CD4-positive, CD25-positive, alpha-beta regulatory T cell (primary cell): ENCODE results near the gene LARP1. TPM values are rescaled to one million over a fixed set of nuclear protein-coding genes. Genes with fewer than 3 reads are reported as not detected.

Experiments
- ATAC-seq, 2 donors: fragments of 150-1000 bp; cut with Tn5 transposase; one replicate each; pipeline ENCODE4 v1.10.0; 2021; ENCODE audit warnings: low read depth in 2 of 2, moderate number of reproducible peaks in 2 of 2, moderate library complexity in 1 of 2
- DNase-seq, 3 donors: peaks; one replicate each; pipeline versions ENCODE4 v3.0.0 to v3.0.0-alpha.2; 2012 to 2022; ENCODE audit warnings: mixed read lengths in 1 of 3
- H3K27ac ChIP-seq: one replicate; pipeline ENCODE4 v1.7.0; 2013; ENCODE audit warnings: mild to moderate bottlenecking, low read length; ENCODE audit not compliant: insufficient read depth, poor library complexity, severe bottlenecking
- H3K27me3 ChIP-seq: one replicate; pipeline ENCODE4 v1.7.0; 2013; ENCODE audit warnings: low read length; ENCODE audit not compliant: control insufficient read depth, insufficient read depth
- H3K36me3 ChIP-seq: one replicate; pipeline ENCODE4 v1.7.0; 2013; ENCODE audit warnings: mild to moderate bottlenecking, low read length, moderate library complexity; ENCODE audit not compliant: control insufficient read depth, insufficient read depth
- H3K4me1 ChIP-seq: 2 replicates; pipeline ENCODE4 v1.7.0; 2013; ENCODE audit warnings: mild to moderate bottlenecking, low read length; ENCODE audit not compliant: insufficient read depth, control insufficient read depth, poor library complexity, severe bottlenecking
- H3K4me3 ChIP-seq: one replicate; pipeline ENCODE4 v1.7.0; 2013; ENCODE audit warnings: low read depth, mild to moderate bottlenecking, low read length, moderate library complexity
- H3K9me3 ChIP-seq, 2 experiments: 1 replicate in 1 of 2; 2 replicates in 1 of 2; pipeline ENCODE4 v1.7.0; 2013; ENCODE audit warnings: low read length in 2 of 2, mild to moderate bottlenecking in 1 of 2, moderate library complexity in 1 of 2; ENCODE audit not compliant: control insufficient read depth in 2 of 2
- H3K27ac Mint-ChIP-seq, 3 donors: one replicate each; pipeline ENCODE4 v1.8.0; 2020 to 2022; ENCODE audit warnings: mild to moderate bottlenecking in 3 of 3, mixed read lengths in 3 of 3, moderate library complexity in 2 of 3
- H3K27me3 Mint-ChIP-seq: one replicate; pipeline ENCODE4 v1.8.0; 2022; ENCODE audit warnings: mild to moderate bottlenecking, mixed read lengths
- H3K36me3 Mint-ChIP-seq: one replicate; pipeline ENCODE4 v1.8.0; 2020; ENCODE audit warnings: mixed read lengths
- H3K4me1 Mint-ChIP-seq, 4 donors: one replicate each; pipeline ENCODE4 v1.8.0; 2020 to 2022; ENCODE audit warnings: mixed read lengths in 4 of 4, mild to moderate bottlenecking in 1 of 4
- H3K4me3 Mint-ChIP-seq, 4 donors: one replicate each; pipeline ENCODE4 v1.8.0; 2020 to 2022; ENCODE audit warnings: mild to moderate bottlenecking in 4 of 4, mixed read lengths in 4 of 4, moderate library complexity in 3 of 4
- H3K9me3 Mint-ChIP-seq, 7 donors: one replicate each; pipeline ENCODE4 v1.8.0; 2020 to 2022; ENCODE audit warnings: mixed read lengths in 7 of 7, mild to moderate bottlenecking in 3 of 7, moderate library complexity in 2 of 7
- polyA plus RNA-seq, 4 donors: library from polyadenylated mRNA; unstranded; fragments of 300-500 nt; fragmentation: Illumina TruSeq; gene quantifications; one replicate each; pipeline ENCODE4 v1.2.3, GENCODE V29; 2021
- total RNA-seq: library from RNA; stranded (reverse); gene quantifications from one replicate; pipeline ENCODE4 v1.2.3, GENCODE V29; 2022

LARP1 gene
- total and polyA plus RNA-seq, 5 donors from 2014 or later = 8.0 to 122 (median 10.6) TPM

GRCh38 chr5:154765396-154765925, 10.3 kb downstream of the LARP1 start:
- no peak overlapping the region for H3K27ac ChIP-seq
- no peaks in the 10 kb centered on the region for H3K36me3 ChIP-seq
- H3K27ac Mint-ChIP-seq = peak overlapping the region; percentile 45 to 83 (median 72)
- peaks cover 41 to 83% (median 73%) of the 10 kb centered on the region in 4 donors for H3K4me1 Mint-ChIP-seq
- DNase-seq (no peak), ATAC-seq (no peak)
- peaks cover 0 to 2% (median 0%) of the 10 kb centered on the region in 7 donors for H3K9me3 Mint-ChIP-seq
- H3K4me3 Mint-ChIP-seq = peak overlapping the region in 3 of 4 donors; percentile 11 to 46 (median 12)
- no peaks in the 10 kb centered on the region for H3K27me3 Mint-ChIP-seq
- no peak overlapping the region for H3K4me3 ChIP-seq
- H3K36me3 Mint-ChIP-seq = no peaks in the 10 kb centered on the region
- H3K9me3 ChIP-seq = no peaks in the 10 kb centered on the region
- H3K27me3 ChIP-seq = no peaks in the 10 kb centered on the region
- peaks cover 77% of the 10 kb centered on the region for H3K4me1 ChIP-seq

DNA sequence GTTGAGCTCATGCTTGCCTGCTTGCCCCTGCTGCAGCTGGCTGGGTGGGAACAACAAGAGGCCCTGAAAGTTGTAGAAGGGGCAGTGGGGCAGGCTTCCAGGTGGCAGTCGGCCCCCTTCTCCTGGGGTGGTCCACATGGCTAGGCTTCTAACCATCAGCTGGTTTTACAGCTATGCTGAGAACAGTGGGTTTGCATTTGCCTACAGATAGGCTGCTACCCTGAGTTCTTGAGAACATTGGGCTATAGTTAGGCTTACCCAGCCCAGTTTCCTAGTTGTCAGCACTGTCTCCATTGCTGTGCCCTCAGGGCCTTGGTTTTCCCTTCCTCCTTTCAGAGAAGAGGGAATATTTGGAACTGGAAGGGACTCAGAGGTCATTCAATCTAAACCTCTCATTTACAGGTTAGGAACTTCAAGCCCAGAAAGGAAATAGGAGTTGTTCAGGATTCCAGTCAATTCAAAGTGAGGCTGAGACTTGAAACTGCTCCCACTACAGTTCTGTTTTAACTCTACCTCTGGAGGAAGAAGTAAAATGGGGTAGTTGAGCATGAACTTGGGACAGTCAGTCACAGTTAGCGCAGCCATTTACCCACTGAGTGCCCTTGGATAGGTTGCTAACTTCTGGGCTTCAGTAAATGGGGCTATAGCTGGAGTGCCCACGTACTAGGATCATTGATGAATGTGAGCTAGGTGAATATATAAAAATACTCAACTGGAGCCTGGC, 11.5 kb downstream of the LARP1 start:
- Mint-ChIP-seq H3K27me3 (no peaks in the 10 kb centered on the region), H3K4me3 (peak overlapping the region; percentile 30 to 48 (median 44)), H3K27ac (peak overlapping the region in 2 of 3 donors; percentile 4 to 75), H3K4me1 (peaks cover 28 to 83% (median 69%) of the 10 kb centered on the region in 4 donors), H3K36me3 (no peaks in the 10 kb centered on the region), H3K9me3 (peaks cover 0 to 2% (median 0%) of the 10 kb centered on the region in 7 donors)
- peak overlapping the region; percentile 47 for H3K4me3 ChIP-seq
- DNase-seq = no peak
- H3K4me1 ChIP-seq = peaks cover 72% of the 10 kb centered on the region
- no peaks in the 10 kb centered on the region for H3K9me3 ChIP-seq
- no peak for ATAC-seq
- no peaks in the 10 kb centered on the region for H3K36me3 ChIP-seq
- no peak overlapping the region for H3K27ac ChIP-seq
- no peaks in the 10 kb centered on the region for H3K27me3 ChIP-seq

- H3K4me3 Mint-ChIP-seq = peak overlapping the region in 3 of 4 donors; percentile 48 to 62 (median 54)
- H3K36me3 Mint-ChIP-seq = no peaks in the 10 kb centered on the region
- Histone ChIP-seq H3K27me3 (no peaks in the 10 kb centered on the region), H3K9me3 (no peaks in the 10 kb centered on the region), H3K4me1 (peaks cover 64% of the 10 kb centered on the region), H3K4me3 (peak overlapping the region; percentile 47), H3K36me3 (no peaks in the 10 kb centered on the region), H3K27ac (no peak overlapping the region)
- H3K27me3 Mint-ChIP-seq = no peaks in the 10 kb centered on the region
- H3K9me3 Mint-ChIP-seq = peaks cover 0 to 2% (median 0%) of the 10 kb centered on the region in 7 donors
- DNase-seq = peak in 1 of 3 donors; percentile 26
- peak; percentile 33 to 54 for ATAC-seq
- peak overlapping the region in 2 of 3 donors; percentile 52 to 75 for H3K27ac Mint-ChIP-seq
- peaks cover 28 to 81% (median 70%) of the 10 kb centered on the region in 4 donors for H3K4me1 Mint-ChIP-seq
Observed at GRCh38 chr5:154767576-154767975, 12.4 kb downstream of the LARP1 start.

DNA sequence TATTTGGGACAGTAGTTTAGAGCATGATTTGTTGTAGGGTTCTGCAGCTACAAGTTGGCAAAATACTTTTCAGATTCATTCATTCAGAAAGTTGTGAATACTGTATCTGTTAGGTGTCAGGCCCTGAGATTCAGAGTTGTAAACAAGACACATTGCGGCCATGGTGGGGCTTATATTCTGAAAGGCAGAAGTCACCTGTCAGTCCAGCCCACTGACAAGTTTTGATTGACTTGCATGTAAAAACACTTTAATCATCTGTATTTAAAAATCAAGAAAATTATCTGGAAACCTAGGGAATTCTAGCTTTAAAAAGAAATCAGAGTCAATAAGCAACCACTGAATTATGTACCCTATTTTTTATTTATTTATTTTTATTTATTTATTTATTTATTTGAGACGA, 13.0 kb downstream of the LARP1 start:
- ATAC-seq (no peak), DNase-seq (no peak)
- peaks cover 28 to 83% (median 71%) of the 10 kb centered on the region in 4 donors for H3K4me1 Mint-ChIP-seq
- Histone ChIP-seq H3K4me3 (peak overlapping the region; percentile 47), H3K9me3 (no peaks in the 10 kb centered on the region), H3K4me1 (peaks cover 61% of the 10 kb centered on the region), H3K27me3 (no peaks in the 10 kb centered on the region), H3K27ac (no peak overlapping the region), H3K36me3 (no peaks in the 10 kb centered on the region)
- no peaks in the 10 kb centered on the region for H3K27me3 Mint-ChIP-seq
- peaks cover 0 to 2% (median 0%) of the 10 kb centered on the region in 7 donors for H3K9me3 Mint-ChIP-seq
- H3K36me3 Mint-ChIP-seq = no peaks in the 10 kb centered on the region
- peak overlapping the region in 1 of 3 donors; percentile 52 for H3K27ac Mint-ChIP-seq
- peak overlapping the region in 2 of 4 donors; percentile 2 to 54 for H3K4me3 Mint-ChIP-seq

GRCh38 chr5:154770111-154770510, 14.9 kb downstream of the LARP1 start:
- Mint-ChIP-seq H3K4me1 (peaks cover 29 to 94% (median 73%) of the 10 kb centered on the region in 4 donors), H3K27me3 (no peaks in the 10 kb centered on the region), H3K9me3 (no peaks in the 10 kb centered on the region), H3K4me3 (peak overlapping the region; percentile 2 to 67 (median 34)), H3K36me3 (no peaks in the 10 kb centered on the region), H3K27ac (peak overlapping the region; percentile 86 to 97 (median 93))
- H3K4me3 ChIP-seq = peak overlapping the region; percentile 9
- H3K36me3 ChIP-seq = no peaks in the 10 kb centered on the region
- no peak for ATAC-seq
- peaks cover 69% of the 10 kb centered on the region for H3K4me1 ChIP-seq
- H3K9me3 ChIP-seq = no peaks in the 10 kb centered on the region
- no peaks in the 10 kb centered on the region for H3K27me3 ChIP-seq
- DNase-seq = no peak
- H3K27ac ChIP-seq = peak overlapping the region; percentile 5

GRCh38 chr5:154771383-154771901, 16.3 kb downstream of the LARP1 start:
- H3K27me3 Mint-ChIP-seq = no peaks in the 10 kb centered on the region
- H3K4me1 Mint-ChIP-seq = peaks cover 24 to 94% (median 69%) of the 10 kb centered on the region in 4 donors
- Histone ChIP-seq H3K4me1 (peaks cover 66% of the 10 kb centered on the region), H3K9me3 (no peaks in the 10 kb centered on the region), H3K27ac (no peak overlapping the region), H3K4me3 (no peak overlapping the region), H3K27me3 (no peaks in the 10 kb centered on the region), H3K36me3 (no peaks in the 10 kb centered on the region)
- peak overlapping the region in 2 of 4 donors; percentile 39 to 67 for H3K4me3 Mint-ChIP-seq
- no peak for ATAC-seq
- no peak for DNase-seq
- H3K9me3 Mint-ChIP-seq = no peaks in the 10 kb centered on the region
- peak overlapping the region; percentile 67 to 97 (median 93) for H3K27ac Mint-ChIP-seq
- H3K36me3 Mint-ChIP-seq = no peaks in the 10 kb centered on the region

GRCh38 chr5:154773326-154773725, 18.1 kb downstream of the LARP1 start:
- Mint-ChIP-seq H3K27me3 (no peaks in the 10 kb centered on the region), H3K4me3 (peak overlapping the region in 2 of 4 donors; percentile 4 to 26), H3K4me1 (peaks cover 18 to 84% (median 54%) of the 10 kb centered on the region in 4 donors), H3K27ac (peak overlapping the region; percentile 48 to 85 (median 68)), H3K36me3 (no peaks in the 10 kb centered on the region), H3K9me3 (no peaks in the 10 kb centered on the region)
- H3K36me3 ChIP-seq = no peaks in the 10 kb centered on the region
- H3K27ac ChIP-seq = no peak overlapping the region
- no peaks in the 10 kb centered on the region for H3K9me3 ChIP-seq
- H3K4me3 ChIP-seq = no peak overlapping the region
- DNase-seq (no peak), ATAC-seq (no peak)
- H3K27me3 ChIP-seq = no peaks in the 10 kb centered on the region
- H3K4me1 ChIP-seq = peaks cover 49% of the 10 kb centered on the region
